ENCODE data around the gene STK17B.

The STK17B gene

GRCh38 chr2:196182439-196183171 is 11.2 kb upstream of the STK17B start:
- ATAC-seq (ENCODE audit: insufficient read depth, low read depth), result peak; percentile 42
- H3K4me2 ChIP-seq (ENCODE audit: insufficient read depth, low read length), result peak overlapping the region; percentile 52
- H3K36me3 ChIP-seq (ENCODE audit: insufficient read depth, low read length), result no peaks in the 10 kb centered on the region
- no peaks in the 10 kb centered on the region for H4K20me1 ChIP-seq (ENCODE audit: insufficient read depth, low read length)
- DNase-seq, result no peak
- peak overlapping the region; percentile 92 for H3K27ac ChIP-seq (ENCODE audit: low read length)
- peaks cover 81% of the 10 kb centered on the region for H3K4me1 ChIP-seq (ENCODE audit: insufficient read depth, low read length)
- no peak for TF ChIP-seq EZH2 (IDR thresholded peaks at IDR 0.05; ENCODE audit: borderline replicate concordance, low read depth, low read length, severe bottlenecking)
- no peak for TF ChIP-seq CTCF (IDR thresholded peaks at IDR 0.05; ENCODE audit: borderline replicate concordance, extremely low read depth, low read length, poor library complexity, severe bottlenecking)
- H3K79me2 ChIP-seq (ENCODE audit: insufficient read depth, low read length), result peaks cover 11% of the 10 kb centered on the region
- peak overlapping the region; percentile 46 for H3K9ac ChIP-seq (ENCODE audit: low read depth, low read length)
- peak overlapping the region in 1 of 2 experiments; percentile 24; a peak in 2 of 4 replicates for H3K4me3 ChIP-seq (ENCODE audit: low read depth in 1 of 2, low read length in 2 of 2)
- H3K27me3 ChIP-seq (ENCODE audit: insufficient read depth, low read length, poor library complexity), result no peaks in the 10 kb centered on the region
- H2AFZ ChIP-seq (ENCODE audit: low read depth, low read length), result peak overlapping the region; percentile 32
- H3K9me3 ChIP-seq (ENCODE audit: insufficient read depth, low read length, severe bottlenecking), result no peaks in the 10 kb centered on the region

- no peak for ATAC-seq (ENCODE audit: insufficient read depth, low read depth)
- H3K4me2 ChIP-seq (ENCODE audit: insufficient read depth, low read length), result peak overlapping the region; percentile 52
- H3K79me2 ChIP-seq (ENCODE audit: insufficient read depth, low read length), result peaks cover 19% of the 10 kb centered on the region
- no peaks in the 10 kb centered on the region for H3K9me3 ChIP-seq (ENCODE audit: insufficient read depth, low read length, severe bottlenecking)
- peak overlapping the region; percentile 46 for H3K9ac ChIP-seq (ENCODE audit: low read depth, low read length)
- no peak for DNase-seq
- peaks cover 93% of the 10 kb centered on the region for H3K4me1 ChIP-seq (ENCODE audit: insufficient read depth, low read length)
- H3K27me3 ChIP-seq (ENCODE audit: insufficient read depth, low read length, poor library complexity), result no peaks in the 10 kb centered on the region
- no peak overlapping the region for H3K4me3 ChIP-seq (ENCODE audit: low read depth in 1 of 2, low read length in 2 of 2)
- TF ChIP-seq CTCF (IDR thresholded peaks at IDR 0.05; ENCODE audit: borderline replicate concordance, extremely low read depth, low read length, poor library complexity, severe bottlenecking) (no peak), EZH2 (IDR thresholded peaks at IDR 0.05; ENCODE audit: borderline replicate concordance, low read depth, low read length, severe bottlenecking) (no peak)
- H3K36me3 ChIP-seq (ENCODE audit: insufficient read depth, low read length), result no peaks in the 10 kb centered on the region
- H3K27ac ChIP-seq (ENCODE audit: low read length), result peak overlapping the region; percentile 92
- peak overlapping the region; percentile 23; the same call in 1 of the 2 replicates for H2AFZ ChIP-seq (ENCODE audit: low read depth, low read length)
- no peaks in the 10 kb centered on the region for H4K20me1 ChIP-seq (ENCODE audit: insufficient read depth, low read length)
Measured at GRCh38 chr2:196181484-196181883, 10.1 kb upstream of the STK17B start.

GRCh38 chr2:196177124-196177523 is 5.7 kb upstream of the STK17B start:
- Histone ChIP-seq H3K4me3 (ENCODE audit: low read depth in 1 of 2, low read length in 2 of 2) (peak overlapping the region in 1 of 2 experiments; percentile 4; a peak in 1 of 4 replicates), H3K4me1 (ENCODE audit: insufficient read depth, low read length) (peaks cover 97% of the 10 kb centered on the region), H3K9ac (ENCODE audit: low read depth, low read length) (peak overlapping the region; percentile 44), H2AFZ (ENCODE audit: low read depth, low read length) (no peak overlapping the region), H3K27me3 (ENCODE audit: insufficient read depth, low read length, poor library complexity) (no peaks in the 10 kb centered on the region), H3K27ac (ENCODE audit: low read length) (peak overlapping the region; percentile 91), H3K36me3 (ENCODE audit: insufficient read depth, low read length) (no peaks in the 10 kb centered on the region), H3K9me3 (ENCODE audit: insufficient read depth, low read length, severe bottlenecking) (no peaks in the 10 kb centered on the region), H3K79me2 (ENCODE audit: insufficient read depth, low read length) (peaks cover 54% of the 10 kb centered on the region), H4K20me1 (ENCODE audit: insufficient read depth, low read length) (no peaks in the 10 kb centered on the region), H3K4me2 (ENCODE audit: insufficient read depth, low read length) (peak overlapping the region; percentile 45)
- DNase-seq (no peak), ATAC-seq (ENCODE audit: insufficient read depth, low read depth) (no peak)
- TF ChIP-seq CTCF (IDR thresholded peaks at IDR 0.05; ENCODE audit: borderline replicate concordance, extremely low read depth, low read length, poor library complexity, severe bottlenecking) (no peak), EZH2 (IDR thresholded peaks at IDR 0.05; ENCODE audit: borderline replicate concordance, low read depth, low read length, severe bottlenecking) (no peak)
